Left colon (tissue), 2 donors: ENCODE data around the gene ISM2. TPM values are rescaled to one million over a fixed set of nuclear protein-coding genes. Genes with fewer than 3 reads are reported as not detected.
"Not testable (repeated sequence)": the region's sequence is repeated elsewhere in the genome, so short reads cannot be mapped to it uniquely, and the experiment has no call there.

Source experiments
- ATAC-seq: fragments of 200-7000 bp; cut with Tn5 transposase; one replicate; pipeline ENCODE4 v1.9.1; 2020; ENCODE audit warnings: mild to moderate bottlenecking, moderate library complexity
- DNase-seq, 2 donors: peaks; one replicate each; pipeline ENCODE4 v3.0.0-alpha.2; 2020
- intact Hi-C, 2 donors: fragments of 100-400 bp; cut with DNase I in 1 of 2; cut with micrococcal nuclease in 1 of 2; formaldehyde crosslinking; loops; one replicate each; pipeline versions ENCODE4 v1.11.2 to v1.14.0; 2022; cut with DNase I, micrococcal nuclease
- long read RNA-seq: library from polyadenylated mRNA; unstranded; transcript quantifications from one replicate; pipeline ENCODE4 v2.0.0, GENCODE V29; 2021
- total RNA-seq, 2 donors: library from RNA; stranded (reverse); fragmentation: NEBNext Ultra II Directional; extraction: Animal tissue kit (Norgen Biotek cat#: 25700); gene quantifications; one replicate each; pipeline ENCODE4 v1.2.1, GENCODE V29; 2021
- donor health status: DM: no; HTN: no; CAD: no.
- donor health status: DM: yes; HTN: yes; CAD: no.

ISM2 gene
- under 1 TPM in 1 of 2 donors, not detected in 1; 0.14 TPM for total RNA-seq
- long read RNA-seq: 0 reads

DNA sequence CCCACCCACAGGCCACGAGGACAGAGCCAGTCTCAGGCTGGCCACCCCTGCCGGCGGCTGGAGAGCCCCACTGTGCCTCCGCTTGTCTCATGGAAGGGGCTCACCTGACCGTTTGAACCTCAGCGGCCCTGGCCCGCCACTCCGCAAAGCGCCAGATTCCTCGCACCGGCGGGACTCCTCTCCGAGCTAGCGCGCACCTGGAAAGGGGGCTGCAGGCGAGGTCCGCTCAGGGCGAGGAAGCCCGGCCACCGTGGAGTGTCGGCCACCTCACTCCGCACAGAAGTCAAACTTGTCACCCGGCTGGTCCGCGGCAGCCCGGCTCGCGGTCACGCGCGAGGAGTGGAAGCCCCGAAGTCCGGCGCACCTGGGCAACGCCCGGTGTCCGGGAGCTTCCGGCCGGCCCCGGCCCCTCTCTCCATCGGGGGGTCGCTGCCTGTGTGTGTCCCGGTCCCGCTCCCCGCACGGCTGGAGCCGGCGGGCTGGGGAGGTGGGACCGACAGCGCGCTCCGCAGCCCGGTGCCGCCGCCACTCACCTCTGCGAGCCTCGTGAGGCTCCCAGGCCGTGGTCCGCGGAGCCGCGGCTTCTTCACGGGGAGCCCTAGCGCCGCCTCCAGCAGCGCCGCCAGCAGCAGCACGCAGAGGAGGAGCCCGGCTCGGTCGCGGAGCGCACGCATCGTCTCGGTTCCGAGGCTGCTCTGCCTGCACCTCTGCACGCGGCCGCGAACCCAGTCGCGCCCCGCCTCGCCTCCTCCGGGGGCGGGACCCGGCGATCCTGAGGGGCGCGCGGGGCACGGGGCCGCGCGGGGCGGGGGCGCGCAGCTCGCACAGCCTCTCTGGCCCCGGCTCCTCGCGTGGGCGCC is at the start of gene ISM2:
TSS of gene ISM2 (minus strand) at position 697 of the 860 bp plus-strand sequence. CDS start at position 674, 23 bp downstream.
- intact Hi-C loops: no loop called here
- ATAC-seq (peak; percentile 66), DNase-seq (peak in 1 of 2 donors; percentile 55)

GRCh38 chr14:77547512-77548180 is 49.0 kb upstream of the ISM2 start:
- DNase-seq: no peak
- ATAC-seq: no peak
- intact Hi-C loops: no loop called here

GRCh38 chr14:77545171-77545570 is 46.6 kb upstream of the ISM2 start:
- ATAC-seq, intact Hi-C loops, DNase-seq: not testable (repeated sequence)

DNA sequence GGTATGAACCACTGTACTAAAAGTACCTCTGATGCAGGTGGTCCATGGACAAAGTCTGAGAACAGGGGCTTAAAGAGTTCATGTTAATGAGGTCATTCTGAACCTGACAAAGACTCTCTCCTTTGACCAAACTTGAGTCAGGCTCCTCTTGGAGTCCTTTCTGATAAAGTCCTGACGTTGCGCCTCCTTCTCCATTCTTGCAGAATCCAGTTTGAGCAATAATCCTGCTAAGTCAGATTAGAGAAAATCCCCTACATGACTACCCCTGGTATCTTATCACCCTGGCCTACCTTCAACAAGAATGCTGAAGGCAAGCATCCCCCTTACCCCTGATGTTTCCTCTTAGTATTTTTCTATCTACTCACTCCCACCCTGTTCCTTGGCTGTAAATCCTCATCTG is 46.0 kb upstream of the ISM2 start:
- DNase-seq (no peak), ATAC-seq (no peak)
- intact Hi-C loops: no loop called here

DNA sequence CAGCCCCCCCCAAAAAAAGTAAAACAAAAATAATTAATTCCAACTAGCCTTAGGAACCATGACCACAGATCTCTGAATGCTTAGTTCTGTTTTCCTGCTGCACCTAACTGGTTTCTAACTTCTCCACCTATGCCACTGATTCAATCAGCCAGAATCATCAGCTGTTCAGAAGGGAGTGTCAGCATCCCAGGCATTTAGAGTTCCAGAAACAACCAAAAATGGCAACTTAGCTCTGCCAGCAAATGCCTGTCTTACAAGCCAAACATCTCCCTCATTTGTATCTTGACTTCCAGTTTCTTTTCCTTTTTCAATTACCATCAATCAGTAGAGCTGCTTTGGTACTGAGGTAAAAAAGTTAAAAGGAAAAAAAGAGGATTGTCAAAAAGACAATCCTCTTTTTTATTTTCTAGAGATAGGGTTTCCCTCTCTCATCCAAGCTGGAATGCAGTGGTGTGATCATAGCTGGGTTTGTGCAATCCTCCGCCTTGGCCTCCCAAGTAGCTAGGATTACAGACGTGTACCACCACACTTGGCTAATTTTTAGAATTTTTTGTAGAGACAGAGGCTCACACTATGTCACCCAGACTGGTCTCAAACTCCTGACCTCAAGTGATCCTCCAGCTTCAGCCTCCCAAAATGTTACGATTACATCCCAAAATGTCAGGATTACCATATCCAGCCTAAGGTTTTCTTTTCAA is 45.2 kb upstream of the ISM2 start:
- DNase-seq (no peak), ATAC-seq (no peak)
- intact Hi-C loops: no loop called here

GRCh38 chr14:77543240-77543551 is 44.6 kb upstream of the ISM2 start:
- ATAC-seq (peak; percentile 21), DNase-seq (no peak)
- intact Hi-C loops: no loop called here

DNA sequence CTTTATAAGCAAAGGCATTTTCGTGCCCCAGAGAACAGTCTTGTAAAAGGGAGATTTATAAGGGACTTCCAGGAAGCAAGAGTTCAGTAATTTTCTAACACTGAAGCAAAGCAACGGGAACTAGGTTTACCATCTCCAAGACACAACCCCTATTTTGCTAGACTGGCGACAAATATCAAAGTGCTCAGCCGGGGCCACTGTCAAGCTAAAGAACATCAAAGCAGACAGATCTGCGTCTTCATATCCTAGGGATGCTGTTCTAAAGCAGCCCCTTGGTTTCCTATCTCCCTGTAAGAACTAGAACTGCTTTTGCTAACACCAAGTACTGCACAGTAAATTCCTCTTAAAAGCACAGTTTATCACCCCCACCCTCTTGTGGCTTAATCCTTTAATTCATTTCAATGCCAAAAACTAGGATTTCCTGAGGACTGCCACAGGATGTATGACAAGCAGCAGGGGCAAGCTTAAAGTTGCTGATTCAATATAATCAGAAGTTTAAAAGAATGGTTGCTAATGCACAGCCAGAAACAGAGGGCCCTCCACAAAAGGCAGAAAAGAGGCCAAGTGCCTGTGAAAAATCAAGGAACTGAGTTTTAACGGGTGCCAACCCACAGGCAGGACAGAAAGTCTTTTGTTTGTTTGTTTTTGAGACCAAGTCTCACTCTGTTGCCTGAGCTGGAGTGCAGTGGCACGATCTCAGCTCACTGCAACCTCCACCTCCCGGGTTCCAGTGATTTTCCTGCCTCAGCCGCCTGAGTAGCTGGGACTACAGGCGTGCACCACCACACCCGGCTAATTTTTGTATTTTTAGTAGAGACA is 44.0 kb upstream of the ISM2 start:
- intact Hi-C loops: no loop called here
- no peak for DNase-seq
- ATAC-seq: no peak

DNA sequence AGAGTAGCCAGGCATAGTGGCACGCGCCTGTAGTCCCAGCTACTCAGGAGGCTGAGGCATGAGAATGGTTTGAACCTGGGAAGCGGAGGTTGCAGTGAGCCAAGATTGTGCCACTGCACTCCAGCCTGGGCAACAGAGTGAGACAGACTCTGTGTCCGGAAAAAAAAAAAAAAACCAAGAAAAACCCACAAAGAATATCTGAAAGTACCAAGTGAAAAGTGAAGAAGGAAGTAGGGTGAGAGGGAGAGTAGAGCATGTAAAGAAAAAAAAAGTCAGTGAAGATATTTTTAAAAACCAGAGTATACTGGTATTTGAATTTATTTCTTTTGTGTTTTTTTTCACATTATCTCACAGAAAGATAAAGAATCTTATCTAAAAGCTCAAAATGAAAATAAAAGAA is 43.3 kb upstream of the ISM2 start:
- DNase-seq: no peak
- no peak for ATAC-seq
- intact Hi-C loops: no loop called here

DNA sequence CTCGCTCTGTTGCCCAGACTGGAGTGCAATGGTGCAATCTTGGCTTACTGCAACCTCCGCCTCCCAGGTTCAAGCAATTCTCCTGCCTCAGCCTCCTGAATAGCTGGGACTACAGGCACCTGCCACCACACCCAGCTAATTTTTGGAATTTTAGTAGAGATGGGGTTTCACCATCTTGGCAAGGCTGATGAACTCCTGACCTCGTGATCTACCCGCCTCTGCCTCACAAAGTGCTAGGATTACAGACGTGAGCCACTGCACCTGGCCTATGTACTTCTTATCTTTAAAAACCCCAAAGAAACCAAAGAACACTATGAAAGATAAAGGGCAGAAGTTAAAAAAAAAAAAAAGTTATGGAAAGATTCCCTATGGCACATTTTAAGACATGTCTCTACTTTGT is 38.3 kb upstream of the ISM2 start:
- DNase-seq, intact Hi-C loops, ATAC-seq: not testable (repeated sequence)

- ATAC-seq (no peak), DNase-seq (no peak)
- intact Hi-C loops: no loop called here
These were observed 32.5 kb upstream of the ISM2 start for GRCh38 chr14:77531071-77531470.

- intact Hi-C loops: no loop called here
- ATAC-seq: no peak
These were observed 31.3 kb upstream of the ISM2 start for GRCh38 chr14:77529963-77530362.

DNA sequence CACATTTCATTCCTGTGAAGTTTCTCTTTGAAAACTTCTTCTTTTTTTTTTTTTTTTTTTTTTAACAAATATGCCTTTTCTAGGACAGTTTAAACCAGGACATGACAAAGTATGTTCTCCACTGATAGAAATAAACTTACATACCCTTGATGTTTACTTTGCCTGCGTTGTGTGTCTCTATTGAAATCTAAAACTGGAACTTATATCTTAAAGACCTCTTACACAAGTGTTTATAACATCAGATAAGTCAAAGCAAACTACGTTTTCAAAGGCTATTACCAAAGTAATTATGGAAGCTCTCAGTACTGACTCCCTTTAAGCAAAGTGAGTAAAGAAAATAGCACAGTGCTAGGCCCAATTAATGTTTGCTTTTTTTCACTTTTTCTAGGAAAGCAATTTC is 30.6 kb upstream of the ISM2 start:
- intact Hi-C loops: no loop called here
- DNase-seq: no peak
- no peak for ATAC-seq

More at GRCh38 chr14:77529963-77530362, 31.3 kb upstream of the ISM2 start:
- DNase-seq: no peak

- ATAC-seq, intact Hi-C loops, DNase-seq: not testable (repeated sequence)
These were observed 30.1 kb upstream of the ISM2 start for GRCh38 chr14:77528701-77529100.

GRCh38 chr14:77526266-77526665 is 27.6 kb upstream of the ISM2 start:
- DNase-seq (no peak), ATAC-seq (no peak)
- intact Hi-C loops: no loop called here

DNA sequence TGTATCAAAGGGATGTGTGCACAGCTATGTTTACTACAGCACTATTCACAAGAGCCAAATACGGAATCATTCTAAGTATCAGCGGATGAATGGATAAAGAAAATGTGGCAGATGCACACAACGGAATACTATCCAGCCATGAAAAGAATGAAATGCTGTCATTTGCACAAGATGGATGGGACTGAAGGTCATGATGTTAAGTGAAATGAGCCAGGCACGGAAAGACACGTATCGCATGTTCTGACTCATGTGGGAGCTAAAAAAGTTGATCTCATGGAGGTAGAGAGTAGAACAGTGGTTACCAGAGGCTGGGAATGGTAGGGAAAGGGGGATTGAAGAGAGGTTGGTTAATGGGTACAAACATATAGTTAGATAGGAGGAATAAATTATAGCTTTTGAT is 25.9 kb upstream of the ISM2 start:
- intact Hi-C loops: no loop called here
- ATAC-seq: no peak
- DNase-seq: no peak

GRCh38 chr14:77523109-77523508 is 24.5 kb upstream of the ISM2 start:
- intact Hi-C loops: no loop called here
- no peak for ATAC-seq
- no peak for DNase-seq

DNA sequence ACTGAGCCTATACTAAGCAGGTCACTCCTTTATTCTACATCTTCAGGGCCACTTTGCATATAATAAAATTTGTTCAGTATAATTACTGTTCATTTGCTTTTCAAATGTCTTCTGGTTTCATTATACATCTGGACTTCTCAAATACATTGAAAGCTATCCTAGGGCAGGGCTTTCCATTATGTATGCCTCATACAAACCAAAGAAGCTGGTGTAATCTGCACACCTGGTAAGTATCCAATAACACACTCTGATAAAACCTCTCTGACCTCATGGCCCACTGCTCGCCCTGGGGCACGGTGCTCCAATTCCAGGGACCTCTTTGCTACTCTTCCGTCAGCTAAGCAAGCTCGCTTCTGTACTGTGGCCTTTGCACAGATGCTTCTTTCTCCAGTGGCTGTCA is 21.9 kb upstream of the ISM2 start:
- DNase-seq: no peak
- intact Hi-C loops: no loop called here
- ATAC-seq: no peak

DNA sequence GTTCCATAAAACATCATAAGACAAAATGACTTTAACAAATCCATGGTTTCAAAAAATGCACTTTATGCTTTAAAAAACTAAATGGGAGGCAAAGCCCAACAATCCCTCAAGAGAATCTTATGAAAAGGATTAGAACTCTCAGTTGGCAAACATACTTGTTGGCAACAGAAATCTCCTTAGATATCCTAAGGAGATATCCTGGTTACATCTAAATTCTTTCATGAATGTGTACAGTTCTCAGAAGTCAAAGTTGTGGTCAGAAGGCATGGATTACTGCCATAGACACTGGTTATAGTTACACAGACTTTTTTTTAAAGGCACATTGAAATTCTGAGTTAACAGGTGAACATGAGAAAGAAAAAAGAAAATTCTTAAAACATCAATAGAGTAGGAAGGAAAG is 17.5 kb upstream of the ISM2 start:
- no peak for ATAC-seq
- intact Hi-C loops: no loop called here
- no peak for DNase-seq
